Astrocyte of the spinal cord (primary cell): Measurements from ENCODE around the gene ACO2.
A peak's percentile ranks its signal among the peaks of the same experiment; 100 is the strongest.

Source experiments
- DNase-seq: peaks from one replicate; pipeline ENCODE4 v3.0.0; 2011; ENCODE audit warnings: low read depth, low spot score
- H3K4me3 ChIP-seq: 2 replicates; pipeline ENCODE4 v1.5.1; 2011; ENCODE audit warnings: low read depth, mild to moderate bottlenecking, low read length, moderate library complexity
- in situ Hi-C: cut with HindIII; loops from 2 replicates; pipeline ENCODE4 v1.10.0; 2017; ENCODE audit warnings: low sequenced_read_pairs
- TF ChIP-seq, protein P1 (sequence below): IDR thresholded peaks from 2 replicates; pipeline ENCODE4 v1.5.1; 2012; ENCODE audit warnings: low read depth, mild to moderate bottlenecking, low read length, inconsistent platforms

The ACO2 gene

GRCh38 chr22:41481925-41482318 lies 13.0 kb downstream of the ACO2 start:
- TF ChIP-seq, protein P1, sequence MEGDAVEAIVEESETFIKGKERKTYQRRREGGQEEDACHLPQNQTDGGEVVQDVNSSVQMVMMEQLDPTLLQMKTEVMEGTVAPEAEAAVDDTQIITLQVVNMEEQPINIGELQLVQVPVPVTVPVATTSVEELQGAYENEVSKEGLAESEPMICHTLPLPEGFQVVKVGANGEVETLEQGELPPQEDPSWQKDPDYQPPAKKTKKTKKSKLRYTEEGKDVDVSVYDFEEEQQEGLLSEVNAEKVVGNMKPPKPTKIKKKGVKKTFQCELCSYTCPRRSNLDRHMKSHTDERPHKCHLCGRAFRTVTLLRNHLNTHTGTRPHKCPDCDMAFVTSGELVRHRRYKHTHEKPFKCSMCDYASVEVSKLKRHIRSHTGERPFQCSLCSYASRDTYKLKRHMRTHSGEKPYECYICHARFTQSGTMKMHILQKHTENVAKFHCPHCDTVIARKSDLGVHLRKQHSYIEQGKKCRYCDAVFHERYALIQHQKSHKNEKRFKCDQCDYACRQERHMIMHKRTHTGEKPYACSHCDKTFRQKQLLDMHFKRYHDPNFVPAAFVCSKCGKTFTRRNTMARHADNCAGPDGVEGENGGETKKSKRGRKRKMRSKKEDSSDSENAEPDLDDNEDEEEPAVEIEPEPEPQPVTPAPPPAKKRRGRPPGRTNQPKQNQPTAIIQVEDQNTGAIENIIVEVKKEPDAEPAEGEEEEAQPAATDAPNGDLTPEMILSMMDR: no peak
- no peak overlapping the region for H3K4me3 ChIP-seq
- in situ Hi-C loops: no loop called here
- DNase-seq: no peak

DNA sequence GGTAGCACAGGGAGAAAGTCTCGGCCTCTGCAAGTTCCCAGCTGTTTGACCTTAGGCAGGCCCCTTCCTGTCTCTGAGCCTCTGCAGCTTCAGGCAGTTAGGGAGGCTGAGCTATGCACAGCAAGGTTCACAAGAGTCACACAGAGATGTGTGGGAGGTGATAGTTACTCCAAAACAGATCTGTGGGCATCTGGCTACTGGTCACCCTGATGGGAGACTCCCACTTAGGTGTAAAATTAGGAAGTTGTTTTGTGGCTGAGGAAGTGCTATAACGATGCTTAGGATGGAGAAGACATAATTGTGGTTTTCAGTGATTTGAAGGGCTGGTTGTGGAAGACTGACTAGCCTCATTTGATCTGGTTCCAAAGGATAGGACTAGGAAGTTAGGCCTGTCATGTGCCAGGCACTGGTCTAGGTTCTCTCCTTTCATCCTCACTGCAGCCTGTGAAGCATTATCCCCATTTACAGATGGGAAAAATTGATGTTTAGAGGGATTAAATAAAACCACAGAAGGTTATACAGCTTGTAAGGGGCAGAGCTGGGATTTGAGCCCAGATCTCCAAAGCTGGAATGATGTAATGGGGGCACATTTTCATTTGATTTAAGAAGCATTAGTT lies 13.5 kb downstream of the ACO2 start:
- TF ChIP-seq, protein P1: no peak
- in situ Hi-C loops: no loop called here
- H3K4me3 ChIP-seq: no peak overlapping the region
- DNase-seq: peak; percentile 57

DNA sequence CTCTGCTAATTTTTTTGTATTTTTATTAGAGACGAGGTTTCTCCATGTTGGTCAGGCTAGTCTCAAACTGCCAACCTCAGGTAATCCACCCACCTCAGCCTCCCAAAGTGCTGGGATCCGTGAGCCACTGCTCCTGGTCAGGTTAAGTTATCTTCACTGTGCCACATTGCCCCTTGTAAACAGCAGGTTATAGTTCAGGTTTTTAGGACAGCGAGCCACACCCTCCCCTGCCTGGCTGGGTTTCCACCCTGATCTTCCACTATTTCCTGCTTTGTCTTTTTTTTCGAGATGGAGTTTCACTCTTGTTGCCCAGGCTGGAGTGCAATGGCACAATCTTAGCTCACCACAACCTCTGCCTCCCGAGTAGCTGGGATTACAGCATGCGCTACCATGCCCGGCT lies 16.1 kb downstream of the ACO2 start:
- H3K4me3 ChIP-seq: no peak overlapping the region
- DNase-seq: no peak
- in situ Hi-C loops: no loop called here
- TF ChIP-seq, protein P1: no peak

- in situ Hi-C loops: no loop called here
- H3K4me3 ChIP-seq: no peak overlapping the region
- TF ChIP-seq, protein P1: no peak
- DNase-seq: no peak
Observed at GRCh38 chr22:41487037-41487935, 18.4 kb downstream of the ACO2 start.

DNA sequence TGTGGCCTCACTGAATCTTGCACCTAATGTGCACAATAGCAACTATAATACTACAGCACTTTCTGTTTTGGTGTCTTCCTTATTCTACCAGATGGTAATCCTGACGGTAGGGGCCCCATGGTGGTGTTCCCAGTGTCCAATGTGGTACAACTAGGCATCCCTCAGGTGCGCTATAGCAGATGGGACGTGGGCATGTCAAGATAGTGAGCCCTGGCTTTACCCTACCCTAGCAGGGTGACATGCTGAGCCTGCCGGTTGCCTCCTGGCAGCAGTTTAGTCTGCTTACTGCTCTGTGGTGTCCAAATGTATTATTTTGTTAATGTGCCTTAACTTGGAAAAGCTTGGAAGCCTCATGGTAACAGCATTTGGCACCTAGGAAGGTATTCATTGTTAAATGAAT lies 19.2 kb downstream of the ACO2 start:
- in situ Hi-C loops: no loop called here
- TF ChIP-seq, protein P1: no peak
- DNase-seq: no peak
- no peak overlapping the region for H3K4me3 ChIP-seq

DNA sequence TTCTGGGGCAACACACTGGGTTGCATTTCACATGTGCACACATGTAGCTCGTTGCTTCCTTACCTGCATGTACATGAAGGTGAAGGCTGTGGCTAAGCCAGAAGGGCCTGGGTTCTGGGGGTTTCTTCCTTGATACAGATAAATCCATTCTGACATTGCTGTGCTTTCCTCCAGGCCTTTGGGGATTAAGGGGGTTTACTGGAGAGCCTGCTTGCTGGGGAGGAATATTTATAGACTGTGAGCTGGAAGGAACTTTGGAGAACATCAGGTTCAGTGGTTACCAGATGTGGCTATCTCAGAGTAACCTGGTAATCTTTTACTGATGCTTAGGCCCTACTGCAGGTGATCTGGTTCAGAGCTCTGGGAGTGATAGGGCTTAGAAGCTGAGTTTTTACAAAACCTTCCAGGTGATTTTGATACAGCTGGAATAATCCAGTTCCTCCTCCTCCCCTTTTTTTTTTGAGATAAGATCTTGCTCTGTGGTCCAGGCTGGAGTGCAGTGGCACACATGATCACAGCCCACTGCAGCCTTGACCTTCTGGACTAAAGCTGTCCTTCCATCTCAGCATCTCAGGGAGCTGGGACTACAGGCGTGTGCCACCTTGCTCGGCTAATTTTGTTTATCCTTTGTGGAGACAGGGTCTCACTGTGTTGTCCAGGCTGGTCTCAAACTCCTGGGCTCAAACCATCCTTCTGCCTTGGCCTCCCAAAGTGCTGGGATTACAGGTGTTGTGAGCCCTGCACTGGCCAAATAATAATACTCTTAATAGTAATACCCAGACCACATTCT lies 19.9 kb downstream of the ACO2 start:
- TF ChIP-seq, protein P1: no peak
- H3K4me3 ChIP-seq: no peak overlapping the region
- in situ Hi-C loops: no loop called here
- no peak for DNase-seq
